ENCODE measurements around the gene KDM8. TPM values are rescaled to one million over a fixed set of nuclear protein-coding genes. Genes with fewer than 3 reads are reported as not detected.

The KDM8 gene
- total and polyA plus RNA-seq, 9 of the 15 experiments (the other 6 are each of a cell fraction or from before 2014, with no cell fraction given), result 0.61 to 9.1 (median 5.4) TPM

DNA sequence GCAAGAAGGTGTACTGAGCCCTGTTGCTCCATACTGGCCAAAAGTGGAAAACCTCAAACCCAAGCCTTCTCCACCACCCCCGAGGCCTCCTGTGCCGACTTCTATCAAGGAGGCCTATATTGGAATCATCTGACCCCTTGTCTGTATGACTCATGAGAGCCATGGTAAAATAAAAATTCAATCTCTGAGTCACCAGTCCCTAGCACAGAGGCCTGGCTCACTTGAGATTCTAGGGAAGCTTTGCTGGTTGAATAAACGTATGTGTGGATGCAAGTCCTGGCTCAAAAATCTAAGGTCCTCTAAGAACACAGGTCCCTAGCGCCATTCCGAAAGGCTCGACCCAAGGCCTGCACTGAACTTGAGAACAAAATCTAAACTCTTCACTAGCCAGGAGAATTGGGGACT, 50.2 kb downstream of the KDM8 start (continued):
- TF ChIP-seq NUFIP1 (IDR thresholded peaks at IDR 0.05; ENCODE audit: partially characterized antibody) (no peak), PML (IDR thresholded peaks at IDR 0.05; ENCODE audit: low read length) (no peak), ETV5 (CRISPR knock-in tag; IDR thresholded peaks at IDR 0.05; ENCODE audit: low read depth) (no peak), ADNP (tag; IDR thresholded peaks at IDR 0.05) (no peak), NR3C1 (CRISPR knock-in tag; IDR thresholded peaks at IDR 0.05) (no peak), ZNF77 (CRISPR knock-in tag; IDR thresholded peaks at IDR 0.05) (no peak), LCOR (CRISPR knock-in tag; IDR thresholded peaks at IDR 0.05) (no peak), TCF7L2 (IDR thresholded peaks at IDR 0.05; ENCODE audit: low read depth, low read length) (no peak), SMARCA4 (IDR thresholded peaks at IDR 0.05) (peak; percentile 22; the same call in 1 of the 2 replicates), POLR3A (IDR thresholded peaks at IDR 0.05; ENCODE audit: borderline replicate concordance, extremely low read depth, insufficient read depth, insufficient read length) (no peak), GTF2E2 (tag; IDR thresholded peaks at IDR 0.05) (0 out of 2 replicates have a peak, but pooled peaks have one; percentile 32), NFIC (IDR thresholded peaks at IDR 0.05) (no peak), NFYB (IDR thresholded peaks at IDR 0.05; ENCODE audit: extremely low read depth, insufficient read length) (no peak), ZNF232 (CRISPR knock-in tag; IDR thresholded peaks at IDR 0.05) (no peak), JUND (IDR thresholded peaks at IDR 0.05; ENCODE audit: borderline replicate concordance, low read depth, low read length) (peak; percentile 81; the same call in 1 of the 2 replicates), JUND (tag; IDR thresholded peaks at IDR 0.05; ENCODE audit: borderline replicate concordance, low read depth, low read length) (peak; percentile 40; the same call in 1 of the 3 replicates), SMC3 (conservative IDR thresholded peaks at IDR 0.05; ENCODE audit: insufficient read depth, low read depth, low read length) (no peak), JUN (IDR thresholded peaks at IDR 0.05; ENCODE audit: borderline replicate concordance, low read depth, low read length) (peak; percentile 86), JUN (CRISPR knock-in tag; IDR thresholded peaks at IDR 0.05; ENCODE audit: borderline replicate concordance) (no peak), NFXL1 (CRISPR knock-in tag; IDR thresholded peaks at IDR 0.05) (no peak), FOSL1 (tag; conservative IDR thresholded peaks at IDR 0.05) (peak; percentile 94)
- TF ChIP-seq, protein P1, sequence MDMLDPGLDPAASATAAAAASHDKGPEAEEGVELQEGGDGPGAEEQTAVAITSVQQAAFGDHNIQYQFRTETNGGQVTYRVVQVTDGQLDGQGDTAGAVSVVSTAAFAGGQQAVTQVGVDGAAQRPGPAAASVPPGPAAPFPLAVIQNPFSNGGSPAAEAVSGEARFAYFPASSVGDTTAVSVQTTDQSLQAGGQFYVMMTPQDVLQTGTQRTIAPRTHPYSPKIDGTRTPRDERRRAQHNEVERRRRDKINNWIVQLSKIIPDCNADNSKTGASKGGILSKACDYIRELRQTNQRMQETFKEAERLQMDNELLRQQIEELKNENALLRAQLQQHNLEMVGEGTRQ (CRISPR knock-in tag; IDR thresholded peaks at IDR 0.05), result no peak
- TF ChIP-seq, protein P2, sequence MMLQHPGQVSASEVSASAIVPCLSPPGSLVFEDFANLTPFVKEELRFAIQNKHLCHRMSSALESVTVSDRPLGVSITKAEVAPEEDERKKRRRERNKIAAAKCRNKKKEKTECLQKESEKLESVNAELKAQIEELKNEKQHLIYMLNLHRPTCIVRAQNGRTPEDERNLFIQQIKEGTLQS (IDR thresholded peaks at IDR 0.05), result peak; percentile 81
- TF ChIP-seq, protein P2 (CRISPR knock-in tag; conservative IDR thresholded peaks at IDR 0.05), result no peak
- TF ChIP-seq, protein P3, sequence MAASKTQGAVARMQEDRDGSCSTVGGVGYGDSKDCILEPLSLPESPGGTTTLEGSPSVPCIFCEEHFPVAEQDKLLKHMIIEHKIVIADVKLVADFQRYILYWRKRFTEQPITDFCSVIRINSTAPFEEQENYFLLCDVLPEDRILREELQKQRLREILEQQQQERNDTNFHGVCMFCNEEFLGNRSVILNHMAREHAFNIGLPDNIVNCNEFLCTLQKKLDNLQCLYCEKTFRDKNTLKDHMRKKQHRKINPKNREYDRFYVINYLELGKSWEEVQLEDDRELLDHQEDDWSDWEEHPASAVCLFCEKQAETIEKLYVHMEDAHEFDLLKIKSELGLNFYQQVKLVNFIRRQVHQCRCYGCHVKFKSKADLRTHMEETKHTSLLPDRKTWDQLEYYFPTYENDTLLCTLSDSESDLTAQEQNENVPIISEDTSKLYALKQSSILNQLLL (CRISPR knock-in tag; IDR thresholded peaks at IDR 0.05; ENCODE audit: borderline replicate concordance), result no peak
- TF ChIP-seq, protein P4, sequence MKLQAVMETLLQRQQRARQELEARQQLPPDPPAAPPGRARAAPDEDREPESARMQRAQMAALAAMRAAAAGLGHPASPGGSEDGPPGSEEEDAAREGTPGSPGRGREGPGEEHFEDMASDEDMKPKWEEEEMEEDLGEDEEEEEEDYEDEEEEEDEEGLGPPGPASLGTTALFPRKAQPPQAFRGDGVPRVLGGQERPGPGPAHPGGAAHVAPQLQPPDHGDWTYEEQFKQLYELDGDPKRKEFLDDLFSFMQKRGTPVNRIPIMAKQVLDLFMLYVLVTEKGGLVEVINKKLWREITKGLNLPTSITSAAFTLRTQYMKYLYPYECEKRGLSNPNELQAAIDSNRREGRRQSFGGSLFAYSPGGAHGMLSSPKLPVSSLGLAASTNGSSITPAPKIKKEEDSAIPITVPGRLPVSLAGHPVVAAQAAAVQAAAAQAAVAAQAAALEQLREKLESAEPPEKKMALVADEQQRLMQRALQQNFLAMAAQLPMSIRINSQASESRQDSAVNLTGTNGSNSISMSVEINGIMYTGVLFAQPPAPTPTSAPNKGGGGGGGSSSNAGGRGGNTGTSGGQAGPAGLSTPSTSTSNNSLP (IDR thresholded peaks at IDR 0.05; ENCODE audit: borderline replicate concordance, low read depth, low read length), result 0 out of 2 replicates have a peak, but pooled peaks have one; percentile 22

Data from K562 (cell line).